Endometrial microvascular endothelial cells (primary cell): ENCODE data around the gene PPP1R16B. TPM values are rescaled to one million over a fixed set of nuclear protein-coding genes. Genes with fewer than 3 reads are reported as not detected.
"Not testable (repeated sequence)": the region's sequence is repeated elsewhere in the genome, so short reads cannot be mapped to it uniquely, and the experiment has no call there.

Experiments
- in situ Hi-C: cut with HindIII; loops from 2 replicates; pipeline ENCODE4 v1.10.0; 2017; ENCODE audit warnings: low sequenced_read_pairs, low pct_unique_long_range_greater_than_20kb; ENCODE audit errors: inconsistent ontology term
- total RNA-seq: library from RNA; depleted of rRNA; stranded (reverse); fragments of >200 nt; gene quantifications from one replicate; pipeline ENCODE4 v1.2.3, GENCODE V29; 2015; ENCODE audit errors: inconsistent ontology term

PPP1R16B gene
- total RNA-seq, 1 donor from 2014 or later: 15.5 TPM

- in situ Hi-C loops: no loop called here
Measured at GRCh38 chr20:38790200-38791053, 15.1 kb upstream of the PPP1R16B start.

- in situ Hi-C loops: no loop called here
Measured at GRCh38 chr20:38791291-38791690, 14.2 kb upstream of the PPP1R16B start.

GRCh38 chr20:38791940-38792339 lies 13.6 kb upstream of the PPP1R16B start:
- in situ Hi-C loops: no loop called here

- in situ Hi-C loops: not testable (repeated sequence)
Measured at GRCh38 chr20:38794057-38794456, 11.4 kb upstream of the PPP1R16B start.

GRCh38 chr20:38798266-38798665 lies 7.2 kb upstream of the PPP1R16B start:
- in situ Hi-C loops: no loop called here

GRCh38 chr20:38799203-38799602 lies 6.3 kb upstream of the PPP1R16B start:
- in situ Hi-C loops: no loop called here

GRCh38 chr20:38800882-38801281 lies 4.6 kb upstream of the PPP1R16B start:
- in situ Hi-C loops: no loop called here

GRCh38 chr20:38804221-38804620 lies 1.3 kb upstream of the PPP1R16B start:
- in situ Hi-C loops: no loop called here

GRCh38 chr20:38804682-38805501 lies 605 bp upstream of the PPP1R16B start:
- in situ Hi-C loops: no loop called here

- in situ Hi-C loops: no loop called here
Measured at GRCh38 chr20:38805958-38806854, 709 bp downstream of the PPP1R16B start.

- in situ Hi-C loops: no loop called here
Measured at GRCh38 chr20:38806855-38807655, 1.6 kb downstream of the PPP1R16B start.

- in situ Hi-C loops: no loop called here
Measured at GRCh38 chr20:38809942-38810341, 4.4 kb downstream of the PPP1R16B start.

GRCh38 chr20:38810926-38811630 lies 5.6 kb downstream of the PPP1R16B start:
- in situ Hi-C loops: no loop called here

GRCh38 chr20:38811769-38812168 lies 6.3 kb downstream of the PPP1R16B start:
- in situ Hi-C loops: no loop called here

- in situ Hi-C loops: no loop called here
Measured at GRCh38 chr20:38812182-38812581, 6.7 kb downstream of the PPP1R16B start.

GRCh38 chr20:38812709-38813573 lies 7.4 kb downstream of the PPP1R16B start:
- in situ Hi-C loops: no loop called here

GRCh38 chr20:38813574-38813962 lies 8.1 kb downstream of the PPP1R16B start:
- in situ Hi-C loops: not testable (repeated sequence)
